GM19238 (cell line): ENCODE data around the gene FAM180A.

ENCODE experiments used
- DNase-seq: peaks from one replicate; pipeline ENCODE4 v3.0.0; 2011; ENCODE audit warnings: low spot score; ENCODE audit not compliant: insufficient read length

FAM180A gene

DNA sequence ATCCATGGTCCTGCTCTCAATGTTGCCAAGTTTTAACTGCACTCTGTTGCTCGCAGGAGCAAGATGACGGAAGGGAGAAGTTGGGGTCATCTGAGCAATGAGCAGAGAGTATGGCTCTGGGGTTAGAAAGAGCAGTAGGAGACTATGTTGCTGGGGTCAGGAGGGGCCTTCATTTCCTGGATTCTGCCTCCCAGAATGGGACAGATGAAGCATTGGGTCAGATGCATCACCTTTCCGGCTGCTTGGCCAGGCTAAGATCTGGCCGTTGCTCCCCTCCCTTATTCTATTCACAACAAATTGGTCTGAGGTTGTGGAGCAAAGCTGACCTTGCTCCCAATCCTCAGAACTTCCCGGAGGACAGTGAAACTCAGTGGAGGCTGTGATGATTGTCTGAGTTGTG lies 63.9 kb downstream of the FAM180A start:
- no peak for DNase-seq

DNA sequence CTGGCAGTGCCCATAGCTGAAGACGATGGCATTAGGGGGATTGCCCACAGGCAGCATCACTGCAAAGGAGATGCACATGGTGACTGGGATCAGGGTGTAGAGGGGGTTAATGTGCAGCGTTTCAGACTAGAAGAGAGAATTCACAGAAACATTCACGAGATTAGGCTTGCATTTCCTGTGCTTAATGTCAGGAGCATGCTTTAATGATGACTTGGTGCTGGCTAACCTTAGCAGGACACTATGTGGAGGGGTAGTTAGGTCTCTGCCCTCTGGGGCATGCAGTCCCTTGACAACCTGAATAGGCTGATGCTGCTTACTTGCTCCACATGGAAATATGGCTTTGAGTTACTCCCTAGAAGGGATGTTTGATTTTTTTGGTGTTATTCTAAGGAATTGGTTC lies 64.5 kb downstream of the FAM180A start:
- DNase-seq, result no peak

DNA sequence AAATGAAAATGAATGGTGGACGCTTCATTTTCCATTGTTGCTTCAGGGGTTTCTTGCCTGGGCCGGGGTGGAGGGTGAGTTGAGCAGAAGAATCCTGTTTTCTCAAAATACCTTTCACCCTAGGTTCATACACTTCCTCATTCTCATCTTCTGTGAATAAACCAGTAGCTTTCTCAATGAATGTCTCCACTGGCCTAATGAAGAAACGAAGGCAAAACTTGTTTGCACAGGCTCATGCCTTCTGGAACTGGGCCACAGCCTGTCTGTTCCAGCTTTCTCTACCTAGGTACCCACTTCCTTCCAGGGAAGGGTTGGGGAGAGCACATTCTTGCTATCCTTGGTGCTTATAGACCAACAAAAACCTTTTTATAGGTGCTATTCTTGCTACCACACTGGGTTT lies 65.0 kb downstream of the FAM180A start:
- no peak for DNase-seq

DNA sequence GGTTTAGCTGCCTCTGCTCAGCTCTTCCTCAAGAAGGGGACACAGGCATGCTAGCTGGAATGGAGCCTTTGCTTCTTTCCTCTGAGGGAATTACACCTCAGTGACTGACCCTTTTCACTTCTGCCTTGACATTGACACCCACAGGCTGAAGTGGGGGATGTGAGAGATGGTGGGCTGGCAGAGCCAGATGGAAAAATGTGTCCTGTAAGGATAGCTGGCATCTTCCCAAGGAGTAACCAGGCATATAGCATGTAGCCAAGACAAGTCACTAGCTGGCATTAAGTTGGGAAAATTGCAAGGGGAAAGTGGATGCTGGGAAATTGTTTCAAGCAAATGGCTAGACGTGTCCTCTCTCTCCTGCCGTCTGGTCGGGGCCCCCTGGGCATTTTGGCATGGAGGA lies 66.4 kb downstream of the FAM180A start:
- no peak for DNase-seq

DNA sequence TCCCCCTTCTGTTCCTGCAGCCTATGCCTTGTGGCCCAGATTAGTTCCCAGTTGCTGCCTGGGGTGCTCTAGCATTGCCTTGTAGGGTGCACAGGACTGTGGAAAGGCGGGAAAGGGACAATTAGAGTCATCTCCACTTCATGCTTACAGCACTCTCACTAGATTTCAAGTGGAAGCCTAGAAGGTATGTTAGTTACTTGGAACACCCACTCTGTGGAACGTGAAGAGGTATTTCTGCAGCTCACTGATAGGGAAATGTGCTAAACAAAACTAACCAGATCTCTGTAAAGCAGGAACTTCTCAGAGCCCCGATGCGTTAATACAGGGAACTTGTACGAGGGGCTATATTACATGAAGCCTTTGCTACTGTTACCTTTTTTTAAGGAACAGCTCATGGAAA lies 66.9 kb downstream of the FAM180A start:
- DNase-seq, result no peak
